ENCODE measurements around the gene STX7. TPM values are rescaled to one million over a fixed set of nuclear protein-coding genes. Genes with fewer than 3 reads are reported as not detected.

The STX7 gene
- total RNA-seq, 1 donor: 27.2 TPM

DNA sequence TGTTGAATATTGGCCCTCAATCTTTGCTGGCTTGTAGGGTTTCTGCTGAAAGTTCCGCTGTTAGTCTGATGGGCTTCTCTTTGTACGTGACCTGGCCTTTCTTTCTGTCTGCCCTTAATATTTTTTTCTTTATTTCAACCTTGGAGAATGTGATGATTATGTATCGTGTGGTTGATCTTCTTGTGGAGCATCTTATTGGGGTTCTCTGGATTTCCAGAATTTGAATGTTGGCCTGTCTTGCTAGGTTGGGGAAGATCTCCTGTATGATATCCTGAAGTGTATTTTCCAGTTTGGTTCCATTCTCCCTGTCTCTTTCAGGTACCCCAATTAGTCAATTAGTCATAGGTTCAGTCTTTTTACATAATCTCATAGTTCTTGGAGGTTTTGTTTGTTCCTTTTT lies 89.1 kb downstream of the STX7 start:
- DNase-seq (ENCODE audit: low read depth): no peak
- no peak overlapping the region for H3K4me3 ChIP-seq (ENCODE audit: low read depth, low read length)
- TF ChIP-seq, protein P1, sequence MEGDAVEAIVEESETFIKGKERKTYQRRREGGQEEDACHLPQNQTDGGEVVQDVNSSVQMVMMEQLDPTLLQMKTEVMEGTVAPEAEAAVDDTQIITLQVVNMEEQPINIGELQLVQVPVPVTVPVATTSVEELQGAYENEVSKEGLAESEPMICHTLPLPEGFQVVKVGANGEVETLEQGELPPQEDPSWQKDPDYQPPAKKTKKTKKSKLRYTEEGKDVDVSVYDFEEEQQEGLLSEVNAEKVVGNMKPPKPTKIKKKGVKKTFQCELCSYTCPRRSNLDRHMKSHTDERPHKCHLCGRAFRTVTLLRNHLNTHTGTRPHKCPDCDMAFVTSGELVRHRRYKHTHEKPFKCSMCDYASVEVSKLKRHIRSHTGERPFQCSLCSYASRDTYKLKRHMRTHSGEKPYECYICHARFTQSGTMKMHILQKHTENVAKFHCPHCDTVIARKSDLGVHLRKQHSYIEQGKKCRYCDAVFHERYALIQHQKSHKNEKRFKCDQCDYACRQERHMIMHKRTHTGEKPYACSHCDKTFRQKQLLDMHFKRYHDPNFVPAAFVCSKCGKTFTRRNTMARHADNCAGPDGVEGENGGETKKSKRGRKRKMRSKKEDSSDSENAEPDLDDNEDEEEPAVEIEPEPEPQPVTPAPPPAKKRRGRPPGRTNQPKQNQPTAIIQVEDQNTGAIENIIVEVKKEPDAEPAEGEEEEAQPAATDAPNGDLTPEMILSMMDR (IDR thresholded peaks at IDR 0.05; ENCODE audit: insufficient read depth, low read depth, low read length): no peak

DNA sequence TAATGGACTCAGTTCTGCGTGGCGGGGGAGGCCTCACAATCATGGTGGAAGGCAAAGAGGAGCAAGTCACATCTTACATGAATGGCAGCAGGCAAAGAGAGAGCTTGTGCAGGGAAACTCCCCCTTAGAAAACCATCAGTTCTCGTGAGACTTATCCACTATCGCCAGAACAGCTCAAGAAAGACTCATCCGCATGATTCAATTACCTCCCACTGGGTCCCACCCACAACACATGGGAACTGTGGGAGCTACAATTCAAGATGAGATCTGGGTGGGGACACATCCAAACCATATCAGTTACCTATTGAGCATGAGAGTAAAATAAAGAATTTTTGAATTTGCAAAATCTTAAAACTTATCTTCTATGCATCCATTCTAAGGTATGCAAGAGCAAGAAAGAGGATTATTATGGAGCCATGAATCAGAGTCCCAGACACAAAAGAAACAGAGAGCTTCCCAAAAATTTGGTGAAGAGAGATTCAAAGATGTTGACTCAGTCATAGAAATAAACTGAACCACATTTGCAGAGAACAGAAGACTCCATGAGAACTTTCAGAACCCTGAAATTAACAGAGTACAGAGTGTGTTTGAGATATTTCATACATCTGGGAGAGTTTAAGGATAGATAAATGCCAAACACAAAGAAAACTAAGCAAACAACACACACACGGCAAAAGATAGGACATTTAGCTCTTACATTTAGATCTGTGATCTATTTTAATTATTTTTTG lies 94.5 kb downstream of the STX7 start:
- no peak for DNase-seq (ENCODE audit: low read depth)
- TF ChIP-seq, protein P1 (IDR thresholded peaks at IDR 0.05; ENCODE audit: insufficient read depth, low read depth, low read length): no peak
- no peak overlapping the region for H3K4me3 ChIP-seq (ENCODE audit: low read depth, low read length)

DNA sequence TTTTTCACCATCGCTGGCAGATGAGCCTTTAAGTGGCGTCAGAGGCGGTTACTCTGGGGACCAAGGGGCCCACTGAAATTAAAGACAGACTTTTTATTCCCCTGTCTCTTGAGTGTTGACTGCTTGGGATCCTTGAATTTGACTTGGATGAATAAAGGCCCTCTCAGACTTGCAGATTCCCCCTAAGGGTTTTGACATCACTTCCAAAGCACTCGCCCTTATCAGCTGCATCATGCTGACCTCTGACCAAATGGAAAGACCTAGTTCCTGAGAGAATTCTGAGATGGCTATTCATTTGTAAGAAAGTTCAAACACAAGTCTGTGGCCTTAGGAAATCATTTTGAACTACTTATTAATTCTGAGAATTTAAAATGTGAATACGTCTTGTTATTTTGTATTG lies 98.2 kb downstream of the STX7 start:
- no peak overlapping the region for H3K4me3 ChIP-seq (ENCODE audit: low read depth, low read length)
- DNase-seq (ENCODE audit: low read depth): no peak
- TF ChIP-seq, protein P1 (IDR thresholded peaks at IDR 0.05; ENCODE audit: insufficient read depth, low read depth, low read length): no peak

DNA sequence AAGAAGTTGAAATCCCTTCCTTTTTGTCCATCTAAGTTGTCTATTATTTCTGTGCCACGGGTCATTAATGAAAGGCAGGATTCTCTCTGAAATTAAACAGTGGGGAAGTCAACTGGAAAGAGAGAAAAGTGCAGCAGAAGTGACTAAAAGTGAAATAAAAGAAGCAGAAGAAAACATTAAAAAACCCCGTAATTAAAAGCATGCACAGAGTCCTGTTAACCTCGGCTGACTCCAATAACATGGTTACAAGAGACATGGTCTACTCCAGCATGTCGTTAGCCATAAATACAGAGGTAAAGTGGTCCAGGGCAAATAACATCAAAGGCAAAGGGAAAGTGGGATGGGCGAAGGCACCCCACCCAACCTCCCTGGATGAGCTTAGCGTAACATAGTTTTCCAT lies 98.6 kb downstream of the STX7 start:
- no peak overlapping the region for H3K4me3 ChIP-seq (ENCODE audit: low read depth, low read length)
- TF ChIP-seq, protein P1 (IDR thresholded peaks at IDR 0.05; ENCODE audit: insufficient read depth, low read depth, low read length): no peak
- DNase-seq (ENCODE audit: low read depth): no peak

DNA sequence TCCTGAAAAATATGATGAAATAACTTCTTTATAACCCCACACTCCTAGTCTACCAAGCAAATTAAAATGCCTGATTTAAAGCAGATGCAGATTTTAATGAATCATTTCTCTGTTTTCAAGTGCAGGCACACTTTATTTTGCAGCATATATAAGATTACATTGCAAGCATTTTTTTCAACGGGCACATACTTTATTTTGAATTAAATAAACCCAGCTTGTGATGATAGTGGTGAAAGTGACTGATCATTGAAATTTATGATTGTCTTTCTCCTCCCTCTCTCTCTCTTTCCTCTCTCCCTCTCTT lies 99.5 kb downstream of the STX7 start:
- H3K4me3 ChIP-seq (ENCODE audit: low read depth, low read length): no peak overlapping the region
- DNase-seq (ENCODE audit: low read depth): no peak
- TF ChIP-seq, protein P1 (IDR thresholded peaks at IDR 0.05; ENCODE audit: insufficient read depth, low read depth, low read length): no peak

DNA sequence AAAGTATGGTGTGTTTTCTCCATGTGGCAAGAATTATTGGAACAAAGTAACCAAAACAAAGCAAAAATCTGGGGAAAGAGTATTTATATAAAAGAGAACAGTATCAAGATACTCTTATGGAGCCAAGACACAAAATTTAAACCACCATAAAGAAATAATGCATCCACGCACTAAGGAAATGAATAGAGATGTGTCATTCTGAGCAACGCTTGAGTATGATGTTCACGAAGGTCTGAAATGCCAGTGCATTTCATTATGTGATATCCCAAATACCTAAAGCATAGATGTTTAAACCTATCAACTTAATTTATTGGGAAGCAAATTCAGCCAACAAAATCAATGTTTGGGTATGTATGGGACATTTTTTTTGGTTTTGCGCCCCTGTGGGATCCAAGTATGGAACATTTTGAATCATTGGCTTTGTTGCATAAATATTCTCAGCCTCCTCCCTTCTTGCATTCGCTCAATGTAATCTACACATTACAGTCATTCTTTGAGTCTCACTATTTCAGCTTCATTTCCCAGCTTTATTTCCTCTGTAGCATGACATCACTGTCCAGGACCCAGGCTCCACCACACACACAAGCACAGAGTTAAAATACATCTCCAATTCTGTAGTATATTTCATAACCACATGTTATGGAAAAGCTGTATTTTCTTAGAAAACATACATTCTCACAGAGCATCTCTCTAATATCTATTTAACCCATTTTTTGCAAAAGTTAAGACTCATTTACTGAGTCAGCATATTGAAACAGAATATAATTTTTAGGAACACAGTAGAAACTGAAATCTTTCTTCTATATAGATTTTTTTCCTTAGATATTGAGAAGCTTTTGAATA lies 100.0 kb downstream of the STX7 start:
- TF ChIP-seq, protein P1 (IDR thresholded peaks at IDR 0.05; ENCODE audit: insufficient read depth, low read depth, low read length): no peak
- no peak overlapping the region for H3K4me3 ChIP-seq (ENCODE audit: low read depth, low read length)
- DNase-seq (ENCODE audit: low read depth): no peak
